ENCODE results near the gene TUBB3.

GRCh38 chr16:89899879-89900481 lies 23.2 kb upstream of the TUBB3 start:
- TF ChIP-seq POLR2A (IDR thresholded peaks at IDR 0.05) (no peak), EP300 (IDR thresholded peaks at IDR 0.05) (no peak)

All from gastroesophageal sphincter (tissue), 2 donors.